Liver (tissue), 3 donors: ENCODE measurements around the gene VAV3.

Experiments
- ATF3 ChIP-seq: IDR thresholded peaks from 2 replicates; pipeline ENCODE4 v1.6.1; 2016; ENCODE audit warnings: antibody characterized with exemption
- CTCF ChIP-seq: fragments of 150-350 bp; IDR thresholded peaks from 2 replicates; pipeline ENCODE4 v1.5.1; 2017; ENCODE audit warnings: improper control_type of control experiment, low read depth, low read length; ENCODE audit not compliant: missing input control
- GABPA ChIP-seq, 2 donors: IDR thresholded peaks in 1 of 2; conservative IDR thresholded peaks in 1 of 2; 2 replicates each; pipeline ENCODE4 v1.6.1; 2016; ENCODE audit warnings: antibody characterized with exemption in 2 of 2, mild to moderate bottlenecking in 1 of 2, moderate library complexity in 1 of 2
- HNF4A ChIP-seq, 2 donors: conservative IDR thresholded peaks; 2 replicates each; pipeline ENCODE4 v1.6.1; 2016; ENCODE audit warnings: antibody characterized with exemption in 2 of 2, mild to moderate bottlenecking in 2 of 2
- HNF4G ChIP-seq: IDR thresholded peaks from 2 replicates; pipeline ENCODE4 v1.6.1; 2016; ENCODE audit warnings: antibody characterized with exemption
- JUND ChIP-seq, 2 donors: IDR thresholded peaks; 2 replicates each; pipeline ENCODE4 v1.6.1; 2016; ENCODE audit warnings: antibody characterized with exemption in 2 of 2
- RAD21 ChIP-seq, 2 donors: IDR thresholded peaks; 2 replicates each; pipeline ENCODE4 v1.6.1; 2016; ENCODE audit warnings: antibody characterized with exemption in 2 of 2, mild to moderate bottlenecking in 2 of 2
- REST ChIP-seq: IDR thresholded peaks from 2 replicates; pipeline ENCODE4 v1.6.1; 2016; ENCODE audit warnings: antibody characterized with exemption, mild to moderate bottlenecking
- RXRA ChIP-seq, 2 donors: IDR thresholded peaks; 2 replicates each; pipeline ENCODE4 v1.6.1; 2017 to 2018; ENCODE audit warnings: antibody characterized with exemption in 2 of 2, mild to moderate bottlenecking in 1 of 2
- SP1 ChIP-seq: IDR thresholded peaks from 2 replicates; pipeline ENCODE4 v1.6.1; 2018; ENCODE audit warnings: antibody characterized with exemption, mild to moderate bottlenecking
- TAF1 ChIP-seq: conservative IDR thresholded peaks from 2 replicates; pipeline ENCODE4 v1.6.1; 2016; ENCODE audit warnings: antibody characterized with exemption, mild to moderate bottlenecking
- YY1 ChIP-seq: IDR thresholded peaks from 2 replicates; pipeline ENCODE4 v1.6.1; 2016; ENCODE audit warnings: antibody characterized with exemption, mild to moderate bottlenecking
- TF ChIP-seq, protein P1 (sequence below): IDR thresholded peaks from 2 replicates; pipeline ENCODE4 v1.6.1; 2016; ENCODE audit warnings: antibody characterized with exemption
- TF ChIP-seq, protein P2 (sequence below): IDR thresholded peaks from 2 replicates; pipeline ENCODE4 v1.6.1; 2016; ENCODE audit warnings: antibody characterized with exemption
- donor health status: healthy.
- donor health status: healthy.

GRCh38 chr1:107843989-107844388, 121.0 kb downstream of the VAV3 start:
- TF ChIP-seq CTCF = no peak
- TF ChIP-seq, protein P1, sequence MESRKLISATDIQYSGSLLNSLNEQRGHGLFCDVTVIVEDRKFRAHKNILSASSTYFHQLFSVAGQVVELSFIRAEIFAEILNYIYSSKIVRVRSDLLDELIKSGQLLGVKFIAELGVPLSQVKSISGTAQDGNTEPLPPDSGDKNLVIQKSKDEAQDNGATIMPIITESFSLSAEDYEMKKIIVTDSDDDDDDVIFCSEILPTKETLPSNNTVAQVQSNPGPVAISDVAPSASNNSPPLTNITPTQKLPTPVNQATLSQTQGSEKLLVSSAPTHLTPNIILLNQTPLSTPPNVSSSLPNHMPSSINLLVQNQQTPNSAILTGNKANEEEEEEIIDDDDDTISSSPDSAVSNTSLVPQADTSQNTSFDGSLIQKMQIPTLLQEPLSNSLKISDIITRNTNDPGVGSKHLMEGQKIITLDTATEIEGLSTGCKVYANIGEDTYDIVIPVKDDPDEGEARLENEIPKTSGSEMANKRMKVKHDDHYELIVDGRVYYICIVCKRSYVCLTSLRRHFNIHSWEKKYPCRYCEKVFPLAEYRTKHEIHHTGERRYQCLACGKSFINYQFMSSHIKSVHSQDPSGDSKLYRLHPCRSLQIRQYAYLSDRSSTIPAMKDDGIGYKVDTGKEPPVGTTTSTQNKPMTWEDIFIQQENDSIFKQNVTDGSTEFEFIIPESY = no peak
- TF ChIP-seq JUND (IDR thresholded peaks at IDR 0.05) = no peak
- no peak for TF ChIP-seq RXRA (IDR thresholded peaks at IDR 0.05)
- TF ChIP-seq ATF3 = no peak
- TF ChIP-seq GABPA (IDR thresholded peaks at IDR 0.05 in 1 of 2, conservative IDR thresholded peaks at IDR 0.05 in 1 of 2) = no peak
- TF ChIP-seq REST = no peak
- TF ChIP-seq SP1 = no peak
- no peak for TF ChIP-seq YY1
- TF ChIP-seq, protein P2, sequence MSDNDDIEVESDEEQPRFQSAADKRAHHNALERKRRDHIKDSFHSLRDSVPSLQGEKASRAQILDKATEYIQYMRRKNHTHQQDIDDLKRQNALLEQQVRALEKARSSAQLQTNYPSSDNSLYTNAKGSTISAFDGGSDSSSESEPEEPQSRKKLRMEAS = no peak
- TF ChIP-seq RAD21 (IDR thresholded peaks at IDR 0.05) = no peak
- no peak for TF ChIP-seq TAF1
- TF ChIP-seq HNF4G = no peak
- TF ChIP-seq HNF4A (conservative IDR thresholded peaks at IDR 0.05) = no peak
